Measurements from ENCODE around the gene THEM5.

Gene THEM5

GRCh38 chr1:151822404-151822803, 31.1 kb downstream of the THEM5 start:
- H3K4me3 ChIP-seq (ENCODE audit: low read depth, low read length) = no peak overlapping the region
- no peak for TF ChIP-seq CTCF (IDR thresholded peaks at IDR 0.05; ENCODE audit: control insufficient read depth, extremely low read depth, insufficient read depth)
- DNase-seq (ENCODE audit: low read depth) = no peak

- TF ChIP-seq CTCF (IDR thresholded peaks at IDR 0.05; ENCODE audit: control insufficient read depth, extremely low read depth, insufficient read depth) = no peak
- no peak for DNase-seq (ENCODE audit: low read depth)
- H3K4me3 ChIP-seq (ENCODE audit: low read depth, low read length) = no peak overlapping the region
These were observed 32.6 kb downstream of the THEM5 start for GRCh38 chr1:151820940-151821339.

GRCh38 chr1:151819976-151820623, 33.4 kb downstream of the THEM5 start:
- DNase-seq (ENCODE audit: low read depth) = no peak
- no peak overlapping the region for H3K4me3 ChIP-seq (ENCODE audit: low read depth, low read length)
- TF ChIP-seq CTCF (IDR thresholded peaks at IDR 0.05; ENCODE audit: control insufficient read depth, extremely low read depth, insufficient read depth) = no peak

- TF ChIP-seq CTCF (IDR thresholded peaks at IDR 0.05; ENCODE audit: control insufficient read depth, extremely low read depth, insufficient read depth) = no peak
- no peak for DNase-seq (ENCODE audit: low read depth)
- no peak overlapping the region for H3K4me3 ChIP-seq (ENCODE audit: low read depth, low read length)
These were observed 34.2 kb downstream of the THEM5 start for GRCh38 chr1:151819227-151819835.

- H3K4me3 ChIP-seq (ENCODE audit: low read depth, low read length) = no peak overlapping the region
- no peak for TF ChIP-seq CTCF (IDR thresholded peaks at IDR 0.05; ENCODE audit: control insufficient read depth, extremely low read depth, insufficient read depth)
- DNase-seq (ENCODE audit: low read depth) = no peak
These were observed 36.2 kb downstream of the THEM5 start for GRCh38 chr1:151817353-151817730.

- H3K4me3 ChIP-seq (ENCODE audit: low read depth, low read length) = no peak overlapping the region
- no peak for DNase-seq (ENCODE audit: low read depth)
- TF ChIP-seq CTCF (IDR thresholded peaks at IDR 0.05; ENCODE audit: control insufficient read depth, extremely low read depth, insufficient read depth) = no peak
These were observed 36.8 kb downstream of the THEM5 start for GRCh38 chr1:151816548-151817352.
